Duodenal mucosa (tissue), 2 donors: ENCODE data around the gene RBM6.
A peak's percentile ranks its signal among the peaks of the same experiment; 100 is the strongest.

Experiments
- H3K27ac ChIP-seq: one replicate; pipeline ENCODE4 v1.7.0; 2013; ENCODE audit warnings: low read depth, low read length
- H3K27me3 ChIP-seq, 2 donors: one replicate each; pipeline ENCODE4 v1.7.0; 2013; ENCODE audit warnings: low read length in 2 of 2, control low read depth in 1 of 2; ENCODE audit not compliant: insufficient read depth in 2 of 2, control insufficient read depth in 1 of 2
- H3K36me3 ChIP-seq, 2 donors: one replicate each; pipeline ENCODE4 v1.7.0; 2013; ENCODE audit warnings: low read length in 2 of 2, control low read depth in 1 of 2; ENCODE audit not compliant: insufficient read depth in 2 of 2, control insufficient read depth in 1 of 2
- H3K4me1 ChIP-seq, 2 donors: one replicate each; pipeline ENCODE4 v1.7.0; 2013; ENCODE audit warnings: low read length in 2 of 2, control low read depth in 1 of 2; ENCODE audit not compliant: insufficient read depth in 2 of 2, control insufficient read depth in 1 of 2
- H3K4me3 ChIP-seq, 2 donors: one replicate each; pipeline ENCODE4 v1.7.0; 2013; ENCODE audit warnings: low read length in 2 of 2, low read depth in 1 of 2
- H3K9ac ChIP-seq, 2 donors: one replicate each; pipeline ENCODE4 v1.7.0; 2013; ENCODE audit warnings: low read length in 2 of 2, low read depth in 1 of 2
- H3K9me3 ChIP-seq, 2 donors: one replicate each; pipeline ENCODE4 v1.7.0; 2013; ENCODE audit warnings: low read length in 2 of 2, control low read depth in 1 of 2; ENCODE audit not compliant: control insufficient read depth in 1 of 2

The RBM6 gene

GRCh38 chr3:49939858-49940666 lies at the start of gene RBM6:
TSS of gene RBM6 (plus strand) at chr3:49940150. CDS start at chr3:49962642, 22,492 bp downstream.
- Histone ChIP-seq H3K9ac (peak within 1 kb of the TSS; percentile 77 to 79), H3K4me3 (peak within 1 kb of the TSS; percentile 82 to 92), H3K4me1 (peaks cover 6 to 13% of the 10 kb centered on the region in 2 donors), H3K9me3 (no peaks in the 10 kb centered on the region), H3K27ac (peak within 1 kb of the TSS; percentile 96), H3K27me3 (no peaks in the 10 kb centered on the region), H3K36me3 (no peaks in the 10 kb centered on the region)

GRCh38 chr3:49895791-49896190 lies 44.2 kb upstream of the RBM6 start:
- Histone ChIP-seq H3K4me3 (no peak overlapping the region), H3K27me3 (no peaks in the 10 kb centered on the region), H3K4me1 (peaks cover 7 to 17% of the 10 kb centered on the region in 2 donors), H3K27ac (no peak overlapping the region), H3K9ac (no peak overlapping the region), H3K36me3 (peaks cover 37 to 58% of the 10 kb centered on the region in 2 donors), H3K9me3 (no peaks in the 10 kb centered on the region)

GRCh38 chr3:49896345-49896744 lies 43.6 kb upstream of the RBM6 start:
- H3K4me3 ChIP-seq, result no peak overlapping the region

GRCh38 chr3:49898991-49899390 lies 41.0 kb upstream of the RBM6 start:
- Histone ChIP-seq H3K9ac (no peak overlapping the region), H3K4me1 (peaks cover 18 to 40% of the 10 kb centered on the region in 2 donors)

More at GRCh38 chr3:49896345-49896744, 43.6 kb upstream of the RBM6 start:
- Histone ChIP-seq H3K27ac (no peak overlapping the region), H3K9me3 (no peaks in the 10 kb centered on the region), H3K27me3 (no peaks in the 10 kb centered on the region), H3K36me3 (peaks cover 31 to 53% of the 10 kb centered on the region in 2 donors), H3K4me1 (peaks cover 12 to 23% of the 10 kb centered on the region in 2 donors), H3K9ac (no peak overlapping the region)

GRCh38 chr3:49899815-49900214 lies 40.1 kb upstream of the RBM6 start:
- Histone ChIP-seq H3K27me3 (no peaks in the 10 kb centered on the region), H3K36me3 (peaks cover 29 to 45% of the 10 kb centered on the region in 2 donors), H3K4me1 (peaks cover 26 to 49% of the 10 kb centered on the region in 2 donors)

More at GRCh38 chr3:49898991-49899390, 41.0 kb upstream of the RBM6 start:
- Histone ChIP-seq H3K27ac (no peak overlapping the region), H3K36me3 (peaks cover 29 to 49% of the 10 kb centered on the region in 2 donors), H3K27me3 (no peaks in the 10 kb centered on the region), H3K9me3 (no peaks in the 10 kb centered on the region), H3K4me3 (peak overlapping the region in 1 of 2 donors; percentile 6)

GRCh38 chr3:49900491-49901153 lies 39.3 kb upstream of the RBM6 start:
- no peaks in the 10 kb centered on the region for H3K27me3 ChIP-seq
- peak overlapping the region; percentile 74 to 79 for H3K4me3 ChIP-seq
- H3K4me1 ChIP-seq, result peaks cover 30 to 56% of the 10 kb centered on the region in 2 donors
- peaks cover 28 to 37% of the 10 kb centered on the region in 2 donors for H3K36me3 ChIP-seq
- peak overlapping the region; percentile 55 to 73 for H3K9ac ChIP-seq
- no peaks in the 10 kb centered on the region for H3K9me3 ChIP-seq
- peak overlapping the region; percentile 87 for H3K27ac ChIP-seq

More at GRCh38 chr3:49899815-49900214, 40.1 kb upstream of the RBM6 start:
- no peaks in the 10 kb centered on the region for H3K9me3 ChIP-seq
- H3K9ac ChIP-seq, result peak overlapping the region; percentile 55 to 73
- peak overlapping the region; percentile 87 for H3K27ac ChIP-seq
- H3K4me3 ChIP-seq, result peak overlapping the region; percentile 54 to 74

GRCh38 chr3:49901366-49902339 lies 38.3 kb upstream of the RBM6 start:
- H3K27me3 ChIP-seq, result no peaks in the 10 kb centered on the region
- H3K4me3 ChIP-seq, result peak overlapping the region; percentile 74 to 79
- H3K9me3 ChIP-seq, result no peaks in the 10 kb centered on the region
- peak overlapping the region; percentile 87 for H3K27ac ChIP-seq
- H3K4me1 ChIP-seq, result peaks cover 40 to 66% of the 10 kb centered on the region in 2 donors
- H3K36me3 ChIP-seq, result peaks cover 18 to 27% of the 10 kb centered on the region in 2 donors
- H3K9ac ChIP-seq, result peak overlapping the region; percentile 70 to 85

GRCh38 chr3:49902511-49903345 lies 37.2 kb upstream of the RBM6 start:
- Histone ChIP-seq H3K27ac (no peak overlapping the region), H3K27me3 (no peaks in the 10 kb centered on the region), H3K9ac (peak overlapping the region; percentile 67 to 85), H3K4me3 (peak overlapping the region; percentile 62 to 79), H3K36me3 (peaks cover 12 to 16% of the 10 kb centered on the region in 2 donors), H3K4me1 (peaks cover 50 to 74% of the 10 kb centered on the region in 2 donors), H3K9me3 (no peaks in the 10 kb centered on the region)
